Skeletal muscle tissue (tissue), 4 donors: Measurements from ENCODE around the gene CAB39. TPM values are rescaled to one million over a fixed set of nuclear protein-coding genes. Genes with fewer than 3 reads are reported as not detected.

Source experiments
- H3K27ac ChIP-seq: one replicate; pipeline ENCODE4 v1.7.0; 2013; ENCODE audit warnings: mild to moderate bottlenecking, low read depth, low read length, inconsistent platforms
- H3K27me3 ChIP-seq, 3 donors: one replicate each; pipeline ENCODE4 v1.7.0; 2013; ENCODE audit warnings: low read length in 3 of 3; ENCODE audit not compliant: control insufficient read depth in 3 of 3, insufficient read depth in 3 of 3
- H3K36me3 ChIP-seq, 3 donors: one replicate each; pipeline ENCODE4 v1.7.0; 2013; ENCODE audit warnings: low read length in 3 of 3; ENCODE audit not compliant: control insufficient read depth in 3 of 3, insufficient read depth in 3 of 3
- H3K4me1 ChIP-seq, 3 donors: one replicate each; pipeline ENCODE4 v1.7.0; 2013; ENCODE audit warnings: low read length in 3 of 3, mild to moderate bottlenecking in 3 of 3; ENCODE audit not compliant: control insufficient read depth in 3 of 3, insufficient read depth in 3 of 3
- H3K4me3 ChIP-seq, 3 donors: one replicate each; pipeline ENCODE4 v1.7.0; 2013; ENCODE audit warnings: low read length in 3 of 3
- H3K9ac ChIP-seq, 3 donors: one replicate each; pipeline ENCODE4 v1.7.0; 2013; ENCODE audit warnings: low read length in 3 of 3, mild to moderate bottlenecking in 3 of 3, moderate library complexity in 2 of 3, low read depth in 1 of 3
- H3K9me3 ChIP-seq, 3 donors: one replicate each; pipeline ENCODE4 v1.7.0; 2013; ENCODE audit warnings: low read length in 3 of 3; ENCODE audit not compliant: control insufficient read depth in 3 of 3
- total RNA-seq: library from RNA; depleted of rRNA; stranded (reverse); fragments of >200 nt; gene quantifications from one replicate; pipeline ENCODE4 v1.2.3, GENCODE V29; 2014
- donor health status: Osteomylitis.

CAB39 gene
- total RNA-seq, 1 donor from 2014 or later = 60.5 TPM

GRCh38 chr2:230759481-230760167 is 47.0 kb downstream of the CAB39 start:
- peaks cover 6 to 24% (median 21%) of the 10 kb centered on the region in 3 donors for H3K36me3 ChIP-seq
- H3K27me3 ChIP-seq = no peaks in the 10 kb centered on the region
- H3K9me3 ChIP-seq = no peaks in the 10 kb centered on the region
- peaks cover 17 to 37% (median 33%) of the 10 kb centered on the region in 3 donors for H3K4me1 ChIP-seq
- H3K9ac ChIP-seq = no peak overlapping the region
- H3K27ac ChIP-seq = peak overlapping the region; percentile 45
- no peak overlapping the region for H3K4me3 ChIP-seq

DNA sequence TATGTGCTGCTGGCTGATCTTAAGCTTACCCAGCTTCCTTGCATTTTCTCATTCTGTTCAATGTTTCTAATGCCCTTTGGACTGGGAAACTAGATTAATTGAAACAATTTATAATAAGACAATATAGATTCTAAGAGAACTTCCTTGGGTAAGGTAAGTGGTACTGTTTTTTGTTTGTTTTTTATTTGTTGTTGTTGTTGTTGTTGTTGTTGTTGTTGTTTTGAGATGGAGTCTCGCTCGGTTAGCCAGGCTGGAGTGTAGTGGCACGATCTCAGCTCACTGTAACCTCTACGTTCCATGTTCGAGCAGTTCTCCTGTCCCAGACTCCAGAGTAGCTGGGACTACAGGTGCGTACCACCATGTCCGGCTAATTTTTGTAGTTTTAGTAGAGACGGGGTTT is 49.1 kb downstream of the CAB39 start:
- Histone ChIP-seq H3K9ac (no peak overlapping the region), H3K9me3 (no peaks in the 10 kb centered on the region), H3K4me1 (peaks cover 11 to 34% (median 28%) of the 10 kb centered on the region in 3 donors), H3K27me3 (no peaks in the 10 kb centered on the region), H3K27ac (no peak overlapping the region), H3K4me3 (no peak overlapping the region), H3K36me3 (peaks cover 6 to 26% (median 24%) of the 10 kb centered on the region in 3 donors)

DNA sequence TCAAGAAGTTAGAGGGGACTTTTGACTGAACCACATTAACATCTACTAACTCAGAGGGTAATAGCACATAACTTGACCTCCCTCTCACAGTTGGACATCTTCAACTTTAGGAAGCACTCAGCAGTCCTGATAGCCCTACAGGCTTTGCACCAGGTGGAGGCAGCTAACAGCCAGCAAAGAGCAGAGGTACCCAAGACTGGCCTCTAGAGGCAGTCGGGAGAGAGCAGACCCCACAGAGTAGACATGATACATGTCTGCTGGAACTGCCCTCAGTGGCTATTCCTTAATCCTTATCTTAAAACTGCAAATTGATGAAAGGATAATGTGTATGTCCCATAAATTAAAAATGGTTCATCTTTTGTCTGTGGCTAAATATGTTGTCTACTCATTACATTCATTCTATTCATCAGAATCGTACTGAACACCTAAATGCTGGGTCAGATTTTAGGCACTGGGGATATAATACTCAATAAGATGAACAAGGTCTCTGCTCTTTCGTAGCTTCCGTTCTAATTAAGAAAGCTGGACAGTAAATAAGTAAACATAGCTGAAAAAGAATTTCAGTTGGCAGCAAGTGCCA is 49.8 kb downstream of the CAB39 start:
- H3K36me3 ChIP-seq = peaks cover 6 to 26% (median 24%) of the 10 kb centered on the region in 3 donors
- peaks cover 5 to 27% (median 21%) of the 10 kb centered on the region in 3 donors for H3K4me1 ChIP-seq
- H3K4me3 ChIP-seq = no peak overlapping the region
- H3K27me3 ChIP-seq = no peaks in the 10 kb centered on the region
- no peaks in the 10 kb centered on the region for H3K9me3 ChIP-seq
- no peak overlapping the region for H3K9ac ChIP-seq
- no peak overlapping the region for H3K27ac ChIP-seq

- Histone ChIP-seq H3K9ac (no peak overlapping the region), H3K27me3 (no peaks in the 10 kb centered on the region), H3K27ac (no peak overlapping the region), H3K4me1 (peaks cover 7 to 16% (median 12%) of the 10 kb centered on the region in 3 donors), H3K4me3 (no peak overlapping the region), H3K9me3 (no peaks in the 10 kb centered on the region), H3K36me3 (peaks cover 6 to 26% (median 24%) of the 10 kb centered on the region in 3 donors)
Observed at GRCh38 chr2:230764346-230764745, 51.7 kb downstream of the CAB39 start.

GRCh38 chr2:230765611-230766300 is 53.1 kb downstream of the CAB39 start:
- Histone ChIP-seq H3K36me3 (peaks cover 6 to 23% (median 20%) of the 10 kb centered on the region in 3 donors), H3K9ac (no peak overlapping the region), H3K9me3 (no peaks in the 10 kb centered on the region), H3K4me3 (no peak overlapping the region), H3K4me1 (peaks cover 7 to 14% (median 10%) of the 10 kb centered on the region in 3 donors), H3K27ac (no peak overlapping the region), H3K27me3 (no peaks in the 10 kb centered on the region)

DNA sequence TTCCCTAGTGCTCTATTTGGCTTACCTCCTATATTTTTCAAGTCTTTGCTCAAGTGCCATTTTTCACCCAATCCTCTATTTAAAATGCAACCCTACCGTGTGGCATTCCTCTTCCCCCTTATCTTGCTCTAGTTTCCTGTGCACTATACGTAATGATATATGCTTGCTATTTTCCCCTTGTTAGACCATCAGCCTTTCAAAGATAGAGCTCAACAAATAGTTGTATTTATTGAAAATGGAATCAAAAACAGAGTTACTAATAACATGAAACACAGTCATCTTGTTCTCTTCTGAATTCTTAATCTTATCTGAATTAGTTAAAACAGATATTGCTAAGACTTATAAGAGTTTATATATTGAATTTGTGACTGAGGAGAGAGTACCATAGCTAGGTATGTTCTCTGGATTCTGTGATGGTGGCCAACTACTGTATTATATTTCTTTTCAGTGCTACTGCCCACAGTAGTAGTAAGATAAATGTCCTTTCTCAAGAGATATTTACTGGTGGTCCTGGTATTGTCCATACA is 55.3 kb downstream of the CAB39 start:
- H3K4me3 ChIP-seq = no peak overlapping the region
- no peak overlapping the region for H3K27ac ChIP-seq
- no peaks in the 10 kb centered on the region for H3K9me3 ChIP-seq
- no peak overlapping the region for H3K9ac ChIP-seq
- peaks cover 2 to 5% (median 2%) of the 10 kb centered on the region in 3 donors for H3K36me3 ChIP-seq
- no peaks in the 10 kb centered on the region for H3K27me3 ChIP-seq
- peaks cover 13 to 14% (median 14%) of the 10 kb centered on the region in 3 donors for H3K4me1 ChIP-seq

GRCh38 chr2:230770804-230771203 is 58.2 kb downstream of the CAB39 start:
- Histone ChIP-seq H3K27ac (peak overlapping the region; percentile 48), H3K9me3 (no peaks in the 10 kb centered on the region), H3K4me1 (peaks cover 25 to 26% (median 26%) of the 10 kb centered on the region in 3 donors), H3K4me3 (no peak overlapping the region), H3K36me3 (no peaks in the 10 kb centered on the region), H3K9ac (no peak overlapping the region), H3K27me3 (no peaks in the 10 kb centered on the region)

DNA sequence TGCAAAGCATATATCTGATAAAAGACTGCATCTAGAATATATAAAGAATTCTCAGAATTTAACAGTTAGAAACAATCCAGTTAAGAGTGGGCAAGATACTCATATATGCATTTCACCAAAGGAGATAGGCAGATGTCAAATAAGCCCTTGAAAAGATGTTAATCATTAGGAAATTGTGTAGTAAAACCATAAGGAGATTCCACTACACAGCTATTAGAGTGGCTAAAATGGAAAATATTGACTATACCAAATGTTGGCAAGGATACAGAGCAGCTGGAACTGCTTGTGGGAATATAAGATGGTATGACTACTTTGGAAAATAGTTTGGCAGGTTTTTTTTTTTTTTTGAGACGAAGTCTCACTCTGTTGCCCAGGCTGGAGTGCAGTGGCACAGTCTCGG is 59.5 kb downstream of the CAB39 start:
- Histone ChIP-seq H3K36me3 (no peaks in the 10 kb centered on the region), H3K27me3 (no peaks in the 10 kb centered on the region), H3K27ac (no peak overlapping the region), H3K9ac (no peak overlapping the region), H3K4me3 (no peak overlapping the region), H3K4me1 (peaks cover 27 to 28% (median 27%) of the 10 kb centered on the region in 3 donors), H3K9me3 (no peaks in the 10 kb centered on the region)

GRCh38 chr2:230773039-230773773 is 60.6 kb downstream of the CAB39 start:
- Histone ChIP-seq H3K36me3 (no peaks in the 10 kb centered on the region), H3K27ac (peak overlapping the region; percentile 94), H3K4me1 (peaks cover 24 to 26% (median 24%) of the 10 kb centered on the region in 3 donors), H3K9ac (no peak overlapping the region), H3K27me3 (no peaks in the 10 kb centered on the region), H3K9me3 (no peaks in the 10 kb centered on the region), H3K4me3 (peak overlapping the region in 1 of 3 donors; percentile 32)
